ENCODE measurements around the gene EHMT1. TPM values are rescaled to one million over a fixed set of nuclear protein-coding genes. Genes with fewer than 3 reads are reported as not detected.

EHMT1 gene
- total and polyA plus RNA-seq, 2 of the 13 experiments (the other 11 are each of a cell fraction or from before 2014, with no cell fraction given) = 23.0 to 27.1 TPM

- H4K20me1 ChIP-seq (ENCODE audit: insufficient read depth, low read length) = peaks cover 28% of the 10 kb centered on the region
- WGBS (ENCODE audit: low lambda C conversion rate) = 62% methylated on average over 16 of the region's 16 CpGs
- DNase-seq (ENCODE audit: low spot score) (peak; percentile 73), FAIRE-seq (peak; percentile 39), ATAC-seq (peak; percentile 54)
- no peaks in the 10 kb centered on the region for H3K9me3 ChIP-seq (ENCODE audit: low read length)
- H3K4me3 ChIP-seq (replicated peaks in 1 of 3; ENCODE audit: insufficient read depth in 1 of 3, low read depth in 2 of 3, low read length in 3 of 3) = no peak overlapping the region
- BruUV-seq (replicated peaks) = no TSS peak
- intact Hi-C loops (cut with micrococcal nuclease; ENCODE audit: unreplicated experiment) (no loop called here), in situ Hi-C loops (cut with HindIII; ENCODE audit: extremely low pct_ligation_motif_present, low pct_unique_long_range_greater_than_20kb) (no loop called here)
- peaks cover 44% of the 10 kb centered on the region for H3K4me1 ChIP-seq (ENCODE audit: insufficient read depth, low read length)
- peak overlapping the region; percentile 6 for H3K27ac ChIP-seq (ENCODE audit: extremely low read length, insufficient read depth, low read length)
- no peak overlapping the region for H2AFZ ChIP-seq (ENCODE audit: low read length)
- no peak overlapping the region for H3K4me2 ChIP-seq (ENCODE audit: low read depth, low read length)
- ChIA-PET POLR2A (interaction anchor here (1.3 to 2.3 kb wide), 2 partner anchors 19 to 138 kb away, joined by 3 to 8 read pairs; partner anchors contain the start of gene MRPL41), CTCF (ENCODE audit: low intra/inter-chr PET ratio, low total read pairs) (no interaction called here)
- peaks cover 68% of the 10 kb centered on the region for H3K79me2 ChIP-seq (ENCODE audit: insufficient read depth, low read length)
- no peak overlapping the region for H3K9ac ChIP-seq (ENCODE audit: insufficient read depth, low read depth, low read length)
- H3K27me3 ChIP-seq (ENCODE audit: control insufficient read depth in 1 of 2, insufficient read depth in 2 of 2, low read length in 2 of 2) = no peaks in the 10 kb centered on the region
- no peaks in the 10 kb centered on the region for H3K36me3 ChIP-seq (replicated peaks in 1 of 2; ENCODE audit: control insufficient read depth in 1 of 2, insufficient read depth in 2 of 2, low read length in 2 of 2)
- no peak for TF ChIP-seq STAG1 (CRISPR knock-in tag; IDR thresholded peaks at IDR 0.05)
- TF ChIP-seq RORA (CRISPR knock-in tag; IDR thresholded peaks at IDR 0.05) = no peak
- TF ChIP-seq ZFAT (CRISPR knock-in tag; conservative IDR thresholded peaks at IDR 0.05) = no peak
- no peak for TF ChIP-seq FOXA1 (IDR thresholded peaks at IDR 0.05)
- TF ChIP-seq FOXA1 (CRISPR knock-in tag; IDR thresholded peaks at IDR 0.05) = peak; percentile 38; the same call in 1 of the 2 replicates
- no peak for TF ChIP-seq ZFP36L1 (CRISPR knock-in tag; IDR thresholded peaks at IDR 0.05)
- TF ChIP-seq ZFX (CRISPR knock-in tag; IDR thresholded peaks at IDR 0.05; ENCODE audit: low read depth) = no peak
- no peak for TF ChIP-seq EED (CRISPR knock-in tag; IDR thresholded peaks at IDR 0.05)
- no peak for TF ChIP-seq USF2 (IDR thresholded peaks at IDR 0.05; ENCODE audit: low read depth, low read length)
- no peak for TF ChIP-seq USF2 (CRISPR knock-in tag; IDR thresholded peaks at IDR 0.05; ENCODE audit: borderline replicate concordance)
- no peak for TF ChIP-seq PHF8 (CRISPR knock-in tag; IDR thresholded peaks at IDR 0.05)
- no peak for TF ChIP-seq ZNF687 (CRISPR knock-in tag; IDR thresholded peaks at IDR 0.05)
- peak; percentile 11 for TF ChIP-seq SKI (IDR thresholded peaks at IDR 0.05; ENCODE audit: partially characterized antibody)
- TF ChIP-seq SNAI1 (CRISPR knock-in tag; IDR thresholded peaks at IDR 0.05; ENCODE audit: borderline replicate concordance) = no peak
- no peak for TF ChIP-seq TGIF2 (CRISPR knock-in tag; IDR thresholded peaks at IDR 0.05)
- TF ChIP-seq ZNF614 (CRISPR knock-in tag; IDR thresholded peaks at IDR 0.05; ENCODE audit: borderline replicate concordance) = no peak
- no peak for TF ChIP-seq PAX8 (CRISPR knock-in tag; IDR thresholded peaks at IDR 0.05; ENCODE audit: borderline replicate concordance)
- no peak for TF ChIP-seq NR2C2 (CRISPR knock-in tag; IDR thresholded peaks at IDR 0.05; ENCODE audit: borderline replicate concordance)
- no peak for TF ChIP-seq E2F5 (CRISPR knock-in tag; conservative IDR thresholded peaks at IDR 0.05)
Observed at GRCh38 chr9:137689745-137690529, 71.1 kb downstream of the EHMT1 start.

Measured in HepG2 (cell line).